IMR-90 (cell line): ENCODE measurements around the gene SSX2. TPM values are rescaled to one million over a fixed set of nuclear protein-coding genes. Genes with fewer than 3 reads are reported as not detected.
A peak's percentile ranks its signal among the peaks of the same experiment; 100 is the strongest.
"Not testable (repeated sequence)": the region's sequence is repeated elsewhere in the genome, so short reads cannot be mapped to it uniquely, and the experiment has no call there.

Experiments
- ATAC-seq: fragments of 200-7000 bp; cut with Tn5 transposase; 2 replicates; pipeline ENCODE4 v1.9.1; 2020; ENCODE audit warnings: low read depth, mild to moderate bottlenecking, moderate library complexity
- BruUV-seq: library from RNA; stranded (reverse); fragments of 400-500 nt; replicated peaks from 2 replicates; lab custom pipeline; 2021; lab: Mats Ljungman, UMichigan
- CTCF ChIA-PET: fragments of 300-600 bp; formaldehyde crosslinking; extraction: SDS; loops from one replicate; lab custom pipeline; 2021; ENCODE audit warnings: antibody characterized with exemption; lab: Yijun Ruan, JAX
- POLR2A ChIA-PET: fragments of 300-600 bp; sonication (Branson Sonifier 250); formaldehyde crosslinking; loops from one replicate; lab custom pipeline; 2022; ENCODE audit warnings: antibody characterized with exemption; ENCODE audit not compliant: unreplicated experiment; lab: Charles Lee
- DNase-seq: peaks from one replicate; pipeline ENCODE4 v3.0.0; 2013
- H2AFZ ChIP-seq: replicated peaks from 2 replicates; pipeline ENCODE3; 2013; ENCODE audit warnings: low read length, mild to moderate bottlenecking; ENCODE audit not compliant: poor library complexity
- H2AK5ac ChIP-seq: 2 replicates; pipeline ENCODE4 v1.6.1; 2013; ENCODE audit warnings: low read depth, low read length, inconsistent platforms
- H2AK9ac ChIP-seq: replicated peaks from 2 replicates; pipeline ENCODE3; 2013; ENCODE audit warnings: mild to moderate bottlenecking, low read depth, low read length, moderate library complexity; ENCODE audit not compliant: poor library complexity
- H2BK120ac ChIP-seq: 2 replicates; pipeline ENCODE4 v1.6.1; 2013; ENCODE audit warnings: low read depth, low read length, inconsistent platforms
- H2BK15ac ChIP-seq: 3 replicates; pipeline ENCODE4 v1.6.1; 2013; ENCODE audit warnings: low read depth, low read length, inconsistent platforms
- H2BK20ac ChIP-seq: 2 replicates; pipeline ENCODE4 v1.6.1; 2013; ENCODE audit warnings: low read depth, mild to moderate bottlenecking, inconsistent platforms, low read length, moderate library complexity
- H2BK5ac ChIP-seq: 2 replicates; pipeline ENCODE4 v1.6.1; 2013; ENCODE audit warnings: mild to moderate bottlenecking, low read depth, low read length, inconsistent platforms; ENCODE audit not compliant: poor library complexity, severe bottlenecking
- H3K14ac ChIP-seq: replicated peaks from 2 replicates; pipeline ENCODE4 v1.6.1; 2013; ENCODE audit warnings: low read depth, low read length, inconsistent platforms
- H3K18ac ChIP-seq: 2 replicates; pipeline ENCODE4 v1.6.1; 2013; ENCODE audit warnings: low read depth, low read length, control low read depth
- H3K23ac ChIP-seq: 2 replicates; pipeline ENCODE4 v1.6.1; 2013; ENCODE audit warnings: low read depth, low read length, inconsistent platforms
- H3K27ac ChIP-seq: 2 replicates; pipeline ENCODE4 v1.5.1; 2013; ENCODE audit warnings: mild to moderate bottlenecking, control low read depth, low read length; ENCODE audit not compliant: insufficient read depth
- H3K27me3 ChIP-seq: 2 replicates; pipeline ENCODE4 v1.6.1; 2013; ENCODE audit warnings: low read length; ENCODE audit not compliant: control insufficient read depth, insufficient read depth
- H3K36me3 ChIP-seq: 2 replicates; pipeline ENCODE4 v1.6.1; 2013; ENCODE audit warnings: low read length, mixed read lengths; ENCODE audit not compliant: control insufficient read depth, insufficient read depth
- H3K4ac ChIP-seq: 2 replicates; pipeline ENCODE4 v1.6.1; 2013; ENCODE audit warnings: low read depth, low read length, inconsistent platforms
- H3K4me1 ChIP-seq: 2 replicates; pipeline ENCODE4 v1.6.1; 2013; ENCODE audit warnings: low read length, mixed read lengths; ENCODE audit not compliant: control insufficient read depth, insufficient read depth
- H3K4me2 ChIP-seq: 2 replicates; pipeline ENCODE4 v1.6.1; 2013; ENCODE audit warnings: low read depth, mild to moderate bottlenecking, control low read depth, low read length, moderate library complexity
- H3K4me3 ChIP-seq: 2 replicates; pipeline ENCODE4 v1.5.1; 2013; ENCODE audit warnings: low read depth, mild to moderate bottlenecking, control low read depth, low read length, moderate library complexity; ENCODE audit not compliant: insufficient read depth
- H3K56ac ChIP-seq: 2 replicates; pipeline ENCODE4 v1.6.1; 2013; ENCODE audit warnings: low read length, inconsistent platforms; ENCODE audit not compliant: insufficient read depth; ENCODE audit errors: extremely low read depth
- H3K79me1 ChIP-seq, 2 experiments: 2 replicates each; pipeline ENCODE4 v1.6.1; 2013; ENCODE audit warnings: low read length in 2 of 2, inconsistent platforms in 1 of 2, low read depth in 1 of 2
- H3K9ac ChIP-seq: 2 replicates; pipeline ENCODE4 v1.6.1; 2013; ENCODE audit warnings: low read depth, low read length, control low read depth
- H3K9me1 ChIP-seq: 2 replicates; pipeline ENCODE4 v1.6.1; 2013; ENCODE audit warnings: low read length, inconsistent platforms; ENCODE audit not compliant: insufficient read depth
- H3K9me3 ChIP-seq: 2 replicates; pipeline ENCODE4 v1.6.1; 2013; ENCODE audit warnings: low read length; ENCODE audit not compliant: control insufficient read depth, insufficient read depth
- H4K20me1 ChIP-seq: 2 replicates; pipeline ENCODE4 v1.6.1; 2013; ENCODE audit warnings: low read length, inconsistent platforms; ENCODE audit not compliant: insufficient read depth
- H4K5ac ChIP-seq: 2 replicates; pipeline ENCODE4 v1.6.1; 2013; ENCODE audit warnings: mild to moderate bottlenecking, low read depth, low read length, control low read depth
- H4K8ac ChIP-seq, 2 experiments: 2 replicates each; pipeline ENCODE4 v1.6.1; 2013; ENCODE audit warnings: low read depth in 2 of 2, low read length in 2 of 2, control low read depth in 1 of 2, inconsistent platforms in 1 of 2
- H4K91ac ChIP-seq: 2 replicates; pipeline ENCODE4 v1.6.1; 2013; ENCODE audit warnings: low read depth, low read length, inconsistent platforms; ENCODE audit not compliant: insufficient read depth
- CEBPB ChIP-seq: IDR thresholded peaks from 2 replicates; pipeline ENCODE4 v1.6.1; 2012; ENCODE audit warnings: low read depth, low read length, improper control_type of control experiment
- WGBS, 2 experiments: methylation state at CpG; one replicate each; pipeline versions ENCODE4 v1.1.5 to v1.1.7; 2013; ENCODE audit warnings: missing lambda C conversion rate in 2 of 2; ENCODE audit not compliant: insufficient read length in 1 of 2; ENCODE audit errors: extremely low coverage in 2 of 2; 5-methylcytosine and 5-hydroxymethylcytosine counted together
- dilution Hi-C: fragments of 300-500 bp; cut with HindIII; formaldehyde crosslinking; loops from one replicate; pipeline ENCODE4 v1.14.3; 2018; ENCODE audit warnings: low sequenced_read_pairs; ENCODE audit not compliant: unreplicated experiment
- in situ Hi-C: fragments of 300-500 bp; cut with MboI; formaldehyde crosslinking; loops from 3 replicates; pipeline ENCODE4 v1.14.3; 2019; ENCODE audit warnings: low sequenced_read_pairs, inconsistent platforms, mixed read lengths
- intact Hi-C: fragments of 100-400 bp; cut with micrococcal nuclease; formaldehyde crosslinking; loops from 2 replicates; pipeline ENCODE4 v1.10.0; 2022
- polyA plus RNA-seq, 3 experiments: library from polyadenylated mRNA; depleted of rRNA; stranded (reverse); fragments of >200 nt; gene quantifications; 2 replicates each; pipeline ENCODE4 v1.2.3, GENCODE V29; 2012; ENCODE audit warnings: low replicate concordance in 1 of 3
- total RNA-seq: library from RNA; depleted of rRNA; stranded (reverse); fragments of >200 nt; gene quantifications from 2 replicates; pipeline ENCODE4 v1.2.3, GENCODE V29; 2012

The SSX2 gene
- total and polyA plus RNA-seq, 2 of the 4 experiments (the other 2 are of a cell fraction), result not detected

DNA sequence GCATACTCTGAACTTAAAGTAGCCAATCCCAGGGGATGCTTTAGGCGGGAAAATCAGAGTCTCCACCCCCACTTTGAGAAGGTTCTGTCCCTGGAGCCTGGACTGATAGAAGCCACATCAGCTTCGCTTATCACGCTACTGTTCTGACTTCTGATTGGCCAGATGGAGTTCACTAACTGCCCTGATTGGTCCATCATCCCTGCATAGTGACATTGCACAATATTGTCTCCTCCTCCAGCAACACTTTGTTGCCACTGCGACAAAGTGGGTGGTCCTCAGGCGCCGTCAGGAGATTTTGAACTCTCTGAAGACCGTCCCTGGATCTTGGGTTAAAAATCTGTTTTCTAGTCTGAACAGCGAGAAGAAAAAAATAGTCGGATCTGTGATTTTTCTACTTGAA is 52.2 kb downstream of the SSX2 start, which contains the start of gene SSX7:
Gene SSX7, minus strand, starts transcription at position 101 of the 400 bp plus-strand sequence. CDS start 1,428 bp downstream, outside the sequence.
- POLR2A ChIA-PET, intact Hi-C loops, H3K56ac ChIP-seq, ATAC-seq, H3K4me3 ChIP-seq, H2BK120ac ChIP-seq, H3K18ac ChIP-seq, H2AK5ac ChIP-seq, H3K23ac ChIP-seq, H3K79me1 ChIP-seq, in situ Hi-C loops, H2BK5ac ChIP-seq, H4K8ac ChIP-seq, H4K5ac ChIP-seq, H3K9ac ChIP-seq, H3K27me3 ChIP-seq, H2BK20ac ChIP-seq, H3K27ac ChIP-seq, H3K4me2 ChIP-seq, H4K20me1 ChIP-seq, CTCF ChIA-PET, H2AK9ac ChIP-seq, H3K4me1 ChIP-seq, BruUV-seq, H3K14ac ChIP-seq, DNase-seq, H3K4ac ChIP-seq, H3K36me3 ChIP-seq, H3K9me3 ChIP-seq, H2AFZ ChIP-seq, dilution Hi-C loops, H4K91ac ChIP-seq, H3K9me1 ChIP-seq, H2BK15ac ChIP-seq: not testable (repeated sequence)
- peak; percentile 42; the same call in 1 of the 2 replicates for TF ChIP-seq CEBPB
- WGBS, 2 experiments, result 41% methylated on average over 3 of the region's 9 CpGs; no CpG with 5 or more reads in 1 of the 2 experiments

DNA sequence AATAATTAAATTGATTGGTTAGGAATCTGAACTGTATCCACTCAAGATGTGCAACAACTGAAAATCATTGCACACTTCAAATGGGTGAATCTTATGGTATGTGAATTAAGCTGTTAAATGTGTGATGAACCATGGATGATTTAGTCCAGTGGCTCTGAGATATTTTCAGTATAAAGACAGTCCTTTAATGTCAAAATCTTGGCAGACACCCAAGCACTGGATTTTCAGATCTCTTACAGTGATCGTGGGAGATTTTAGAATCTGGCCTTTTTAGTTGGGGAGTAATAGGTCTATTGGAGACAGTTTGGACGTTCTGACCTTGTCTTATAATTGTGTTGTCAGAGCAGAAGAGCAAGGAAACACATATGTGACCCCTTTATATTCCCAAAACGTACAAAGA is 56.3 kb downstream of the SSX2 start:
- H2BK20ac ChIP-seq, DNase-seq, H3K23ac ChIP-seq, H2AFZ ChIP-seq, H4K20me1 ChIP-seq, H3K4ac ChIP-seq, ATAC-seq, dilution Hi-C loops, H4K5ac ChIP-seq, H3K27ac ChIP-seq, H3K4me2 ChIP-seq, H3K4me3 ChIP-seq, BruUV-seq, H2AK9ac ChIP-seq, CTCF ChIA-PET, H3K9me1 ChIP-seq, H3K14ac ChIP-seq, H3K9ac ChIP-seq, H3K79me1 ChIP-seq, H3K36me3 ChIP-seq, intact Hi-C loops, H4K8ac ChIP-seq, H2AK5ac ChIP-seq, H2BK5ac ChIP-seq, H2BK15ac ChIP-seq, H3K9me3 ChIP-seq, in situ Hi-C loops, H4K91ac ChIP-seq, H3K56ac ChIP-seq, H3K18ac ChIP-seq, H3K4me1 ChIP-seq, H3K27me3 ChIP-seq, POLR2A ChIA-PET, H2BK120ac ChIP-seq: not testable (repeated sequence)
- WGBS, 2 experiments, result no CpG with 5 or more reads among the region's 3 CpGs
